ENCODE data around the gene DENND1A.
"Not testable (repeated sequence)": the region's sequence is repeated elsewhere in the genome, so short reads cannot be mapped to it uniquely, and the experiment has no call there.

The DENND1A gene

GRCh38 chr9:123400926-123401503 is 528.9 kb downstream of the DENND1A start:
- H3K9ac ChIP-seq = no peak overlapping the region
- H3K79me2 ChIP-seq = no peaks in the 10 kb centered on the region
- H3K4me2 ChIP-seq (ENCODE audit: low read length) = no peak overlapping the region
- no peak for TF ChIP-seq CTCF (IDR thresholded peaks at IDR 0.05)
- no peaks in the 10 kb centered on the region for H3K27me3 ChIP-seq (ENCODE audit: control insufficient read depth, insufficient read depth, low read length)
- no peaks in the 10 kb centered on the region for H3K4me1 ChIP-seq
- no peaks in the 10 kb centered on the region for H3K36me3 ChIP-seq (ENCODE audit: control insufficient read depth, insufficient read depth, low read length)
- H3K9me3 ChIP-seq (ENCODE audit: control insufficient read depth, low read length) = no peaks in the 10 kb centered on the region
- no peak overlapping the region for H2AFZ ChIP-seq
- no peak overlapping the region for H3K4me3 ChIP-seq (ENCODE audit: low read depth, low read length)
- H3K27ac ChIP-seq = no peak overlapping the region

GRCh38 chr9:123399803-123400378 is 530.0 kb downstream of the DENND1A start:
- Histone ChIP-seq H3K9ac (no peak overlapping the region), H3K36me3 (ENCODE audit: control insufficient read depth, insufficient read depth, low read length) (no peaks in the 10 kb centered on the region), H3K4me2 (ENCODE audit: low read length) (no peak overlapping the region), H3K9me3 (ENCODE audit: control insufficient read depth, low read length) (no peaks in the 10 kb centered on the region), H3K27ac (no peak overlapping the region), H3K4me1 (no peaks in the 10 kb centered on the region), H2AFZ (no peak overlapping the region), H3K79me2 (no peaks in the 10 kb centered on the region), H3K4me3 (ENCODE audit: low read depth, low read length) (no peak overlapping the region), H3K27me3 (ENCODE audit: control insufficient read depth, insufficient read depth, low read length) (no peaks in the 10 kb centered on the region)
- TF ChIP-seq CTCF (IDR thresholded peaks at IDR 0.05) = no peak

- H3K36me3 ChIP-seq (ENCODE audit: control insufficient read depth, insufficient read depth, low read length); H3K9ac ChIP-seq; H2AFZ ChIP-seq; H3K4me1 ChIP-seq; H3K4me2 ChIP-seq (ENCODE audit: low read length); H3K79me2 ChIP-seq; H3K27ac ChIP-seq; H3K27me3 ChIP-seq (ENCODE audit: control insufficient read depth, insufficient read depth, low read length); H3K9me3 ChIP-seq (ENCODE audit: control insufficient read depth, low read length); H3K4me3 ChIP-seq (ENCODE audit: low read depth, low read length): not testable (repeated sequence)
Measured at GRCh38 chr9:123398938-123399337, 531.0 kb downstream of the DENND1A start.

- H3K27ac ChIP-seq = no peak overlapping the region
- H3K27me3 ChIP-seq (ENCODE audit: control insufficient read depth, insufficient read depth, low read length) = no peaks in the 10 kb centered on the region
- no peak overlapping the region for H3K4me3 ChIP-seq (ENCODE audit: low read depth, low read length)
- no peak for TF ChIP-seq CTCF (IDR thresholded peaks at IDR 0.05)
- no peak overlapping the region for H3K4me2 ChIP-seq (ENCODE audit: low read length)
- no peaks in the 10 kb centered on the region for H3K36me3 ChIP-seq (ENCODE audit: control insufficient read depth, insufficient read depth, low read length)
- H2AFZ ChIP-seq = no peak overlapping the region
- H3K79me2 ChIP-seq = no peaks in the 10 kb centered on the region
- H3K4me1 ChIP-seq = no peaks in the 10 kb centered on the region
- no peak overlapping the region for H3K9ac ChIP-seq
- H3K9me3 ChIP-seq (ENCODE audit: control insufficient read depth, low read length) = no peaks in the 10 kb centered on the region
Measured at GRCh38 chr9:123397975-123398374, 532.0 kb downstream of the DENND1A start.

- H3K36me3 ChIP-seq (ENCODE audit: control insufficient read depth, insufficient read depth, low read length) = no peaks in the 10 kb centered on the region
- no peaks in the 10 kb centered on the region for H3K4me1 ChIP-seq
- H3K9ac ChIP-seq = no peak overlapping the region
- TF ChIP-seq CTCF (IDR thresholded peaks at IDR 0.05) = no peak
- no peaks in the 10 kb centered on the region for H3K27me3 ChIP-seq (ENCODE audit: control insufficient read depth, insufficient read depth, low read length)
- no peak overlapping the region for H3K4me2 ChIP-seq (ENCODE audit: low read length)
- H2AFZ ChIP-seq = no peak overlapping the region
- no peak overlapping the region for H3K27ac ChIP-seq
- H3K79me2 ChIP-seq = no peaks in the 10 kb centered on the region
- H3K9me3 ChIP-seq (ENCODE audit: control insufficient read depth, low read length) = no peaks in the 10 kb centered on the region
- H3K4me3 ChIP-seq (ENCODE audit: low read depth, low read length) = no peak overlapping the region
Measured at GRCh38 chr9:123395689-123396511, 534.0 kb downstream of the DENND1A start.
